Keratinocyte (primary cell): ENCODE results near the gene GSTA5. TPM values are rescaled to one million over a fixed set of nuclear protein-coding genes. Genes with fewer than 3 reads are reported as not detected.

Source experiments
- DNase-seq: peaks from one replicate; pipeline ENCODE4 v3.0.0-alpha.2; 2011; ENCODE audit warnings: low read depth, missing footprints, low spot score
- FAIRE-seq: peaks from 2 replicates; lab custom pipeline; 2011; peaks lifted over from hg19 to GRCh38; lab: Jason Lieb, UNC
- H2AFZ ChIP-seq: 2 replicates; pipeline ENCODE4 v1.6.0; 2012; ENCODE audit warnings: low read length, control low read depth, inconsistent platforms; ENCODE audit not compliant: control insufficient read depth
- H3K27ac ChIP-seq: 2 replicates; pipeline ENCODE4 v1.5.1; 2011; ENCODE audit warnings: low read length; ENCODE audit not compliant: control insufficient read depth, insufficient read depth
- H3K27me3 ChIP-seq: 3 replicates; pipeline ENCODE4 v1.6.0; 2011; ENCODE audit warnings: low read length; ENCODE audit not compliant: control insufficient read depth, insufficient read depth; ENCODE audit errors: extremely low read depth
- H3K36me3 ChIP-seq, 2 experiments: 2 replicates in 1 of 2; 3 replicates in 1 of 2; pipeline ENCODE4 v1.5.1; 2011; ENCODE audit warnings: low read length in 2 of 2, mild to moderate bottlenecking in 1 of 2; ENCODE audit not compliant: control insufficient read depth in 2 of 2, insufficient read depth in 2 of 2; ENCODE audit errors: extremely low read depth in 1 of 2
- H3K4me1 ChIP-seq: 3 replicates; pipeline ENCODE4 v1.5.1; 2011; ENCODE audit warnings: low read length; ENCODE audit not compliant: control insufficient read depth, insufficient read depth; ENCODE audit errors: extremely low read depth
- H3K4me2 ChIP-seq: 3 replicates; pipeline ENCODE4 v1.6.0; 2011; ENCODE audit warnings: low read depth, low read length; ENCODE audit not compliant: control insufficient read depth, insufficient read depth; ENCODE audit errors: extremely low read depth
- H3K4me3 ChIP-seq, 3 experiments: fragments of 200-600 bp in 1 of 3; sonication (generic) in 1 of 3; 2 replicates in 2 of 3; 3 replicates in 1 of 3; pipeline ENCODE4 v1.5.1; 2011 to 2016; ENCODE audit warnings: low read length in 3 of 3, mild to moderate bottlenecking in 3 of 3, control low read depth in 2 of 3, inconsistent platforms in 1 of 3, low read depth in 1 of 3, mixed read lengths in 1 of 3, mixed run types in 1 of 3, moderate library complexity in 1 of 3; ENCODE audit not compliant: control insufficient read depth in 2 of 3, insufficient read depth in 2 of 3; ENCODE audit errors: extremely low read depth in 1 of 3
- H3K79me2 ChIP-seq: 2 replicates; pipeline ENCODE4 v1.6.0; 2012; ENCODE audit warnings: low read length; ENCODE audit not compliant: control insufficient read depth, insufficient read depth
- H3K9ac ChIP-seq: 3 replicates; pipeline ENCODE4 v1.6.0; 2011; ENCODE audit warnings: low read length; ENCODE audit not compliant: control insufficient read depth, insufficient read depth; ENCODE audit errors: extremely low read depth
- H3K9me1 ChIP-seq: 3 replicates; pipeline ENCODE4 v1.6.0; 2011; ENCODE audit warnings: low read length; ENCODE audit not compliant: control insufficient read depth, insufficient read depth; ENCODE audit errors: extremely low read depth
- H3K9me3 ChIP-seq: 2 replicates; pipeline ENCODE4 v1.5.1; 2012; ENCODE audit warnings: low read depth, low read length; ENCODE audit not compliant: control insufficient read depth
- H4K20me1 ChIP-seq: 3 replicates; pipeline ENCODE4 v1.6.0; 2011; ENCODE audit warnings: low read length; ENCODE audit not compliant: control insufficient read depth, insufficient read depth; ENCODE audit errors: extremely low read depth
- EZH2 ChIP-seq: IDR thresholded peaks from one replicate; pipeline ENCODE4 v1.6.1; 2012; ENCODE audit warnings: inconsistent platforms, mild to moderate bottlenecking, low read length, moderate library complexity
- dilution Hi-C: fragments of 300-500 bp; cut with MboI; formaldehyde crosslinking; loops from one replicate; pipeline ENCODE4 v1.7.0; 2020; ENCODE audit warnings: low sequenced_read_pairs; ENCODE audit not compliant: extremely low pct_ligation_motif_present
- polyA plus RNA-seq, 5 experiments: library from polyadenylated mRNA; depleted of rRNA in 3 of 5; stranded (reverse) in 3 of 5; stranded (forward) in 1 of 5; unstranded in 1 of 5; fragments of >200 nt; gene quantifications; 1 replicate in 1 of 5; 2 replicates in 3 of 5; 3 replicates in 1 of 5; pipeline versions ENCODE4 v1.2.1 to v1.2.3, GENCODE V29; 2011 to 2012; ENCODE audit warnings: missing spikeins in 2 of 5, low read depth in 1 of 5, low replicate concordance in 1 of 5
- TF ChIP-seq, protein P1 (sequence below), 3 experiments: IDR thresholded peaks in 1 of 3; conservative IDR thresholded peaks in 1 of 3; optimal IDR thresholded peaks in 1 of 3; 2 replicates in 2 of 3; 3 replicates in 1 of 3; pipeline versions ENCODE3 to v1.5.1; 2011; ENCODE audit warnings: low read length in 3 of 3, mild to moderate bottlenecking in 3 of 3, moderate library complexity in 2 of 3, control low read depth in 1 of 3, inconsistent platforms in 1 of 3; ENCODE audit not compliant: insufficient read depth in 2 of 3; ENCODE audit errors: extremely low read depth in 1 of 3

Gene GSTA5
- polyA plus RNA-seq, 1 donor (not counting 4 experiments of a cell fraction or from before 2014, with no cell fraction given) = not detected

DNA sequence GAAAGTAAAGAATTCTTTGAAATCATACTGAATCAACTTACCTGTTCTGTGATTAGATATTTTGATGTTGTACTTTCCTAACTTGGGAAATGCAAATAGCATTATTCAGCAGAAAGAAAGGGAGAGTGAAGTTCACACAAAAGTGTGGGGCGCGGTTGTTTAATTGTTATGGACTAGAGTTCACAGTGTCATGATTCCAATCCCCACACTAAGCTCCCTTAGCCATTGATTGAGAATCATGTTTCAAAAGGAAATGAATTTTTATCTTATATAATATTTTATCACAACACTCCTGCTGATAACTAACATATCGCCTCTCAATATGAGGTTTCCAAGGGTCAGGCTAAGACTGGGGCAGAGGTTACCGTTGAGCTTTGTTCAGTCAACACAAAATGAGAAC is 3.0 kb upstream of the GSTA5 start:
- no peak for TF ChIP-seq EZH2
- TF ChIP-seq, protein P1, sequence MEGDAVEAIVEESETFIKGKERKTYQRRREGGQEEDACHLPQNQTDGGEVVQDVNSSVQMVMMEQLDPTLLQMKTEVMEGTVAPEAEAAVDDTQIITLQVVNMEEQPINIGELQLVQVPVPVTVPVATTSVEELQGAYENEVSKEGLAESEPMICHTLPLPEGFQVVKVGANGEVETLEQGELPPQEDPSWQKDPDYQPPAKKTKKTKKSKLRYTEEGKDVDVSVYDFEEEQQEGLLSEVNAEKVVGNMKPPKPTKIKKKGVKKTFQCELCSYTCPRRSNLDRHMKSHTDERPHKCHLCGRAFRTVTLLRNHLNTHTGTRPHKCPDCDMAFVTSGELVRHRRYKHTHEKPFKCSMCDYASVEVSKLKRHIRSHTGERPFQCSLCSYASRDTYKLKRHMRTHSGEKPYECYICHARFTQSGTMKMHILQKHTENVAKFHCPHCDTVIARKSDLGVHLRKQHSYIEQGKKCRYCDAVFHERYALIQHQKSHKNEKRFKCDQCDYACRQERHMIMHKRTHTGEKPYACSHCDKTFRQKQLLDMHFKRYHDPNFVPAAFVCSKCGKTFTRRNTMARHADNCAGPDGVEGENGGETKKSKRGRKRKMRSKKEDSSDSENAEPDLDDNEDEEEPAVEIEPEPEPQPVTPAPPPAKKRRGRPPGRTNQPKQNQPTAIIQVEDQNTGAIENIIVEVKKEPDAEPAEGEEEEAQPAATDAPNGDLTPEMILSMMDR (optimal IDR thresholded peaks at IDR 0.05 in 1 of 3, IDR thresholded peaks at IDR 0.05 in 1 of 3, conservative IDR thresholded peaks at IDR 0.05 in 1 of 3; ENCODE audit: extremely low read depth in 1 of 3, insufficient read depth in 2 of 3, low read length in 3 of 3) = no peak
- Histone ChIP-seq H3K27me3 (no peaks in the 10 kb centered on the region), H3K9me3 (no peaks in the 10 kb centered on the region), H2AFZ (no peak overlapping the region), H3K79me2 (no peaks in the 10 kb centered on the region), H3K36me3 (no peaks in the 10 kb centered on the region), H3K4me2 (no peak overlapping the region), H3K4me3 (no peak overlapping the region), H3K9me1 (no peaks in the 10 kb centered on the region), H3K4me1 (no peaks in the 10 kb centered on the region), H3K27ac (no peak overlapping the region), H4K20me1 (no peaks in the 10 kb centered on the region), H3K9ac (no peak overlapping the region)
- DNase-seq (no peak), FAIRE-seq (no peak)
- dilution Hi-C loops = no loop called here

DNA sequence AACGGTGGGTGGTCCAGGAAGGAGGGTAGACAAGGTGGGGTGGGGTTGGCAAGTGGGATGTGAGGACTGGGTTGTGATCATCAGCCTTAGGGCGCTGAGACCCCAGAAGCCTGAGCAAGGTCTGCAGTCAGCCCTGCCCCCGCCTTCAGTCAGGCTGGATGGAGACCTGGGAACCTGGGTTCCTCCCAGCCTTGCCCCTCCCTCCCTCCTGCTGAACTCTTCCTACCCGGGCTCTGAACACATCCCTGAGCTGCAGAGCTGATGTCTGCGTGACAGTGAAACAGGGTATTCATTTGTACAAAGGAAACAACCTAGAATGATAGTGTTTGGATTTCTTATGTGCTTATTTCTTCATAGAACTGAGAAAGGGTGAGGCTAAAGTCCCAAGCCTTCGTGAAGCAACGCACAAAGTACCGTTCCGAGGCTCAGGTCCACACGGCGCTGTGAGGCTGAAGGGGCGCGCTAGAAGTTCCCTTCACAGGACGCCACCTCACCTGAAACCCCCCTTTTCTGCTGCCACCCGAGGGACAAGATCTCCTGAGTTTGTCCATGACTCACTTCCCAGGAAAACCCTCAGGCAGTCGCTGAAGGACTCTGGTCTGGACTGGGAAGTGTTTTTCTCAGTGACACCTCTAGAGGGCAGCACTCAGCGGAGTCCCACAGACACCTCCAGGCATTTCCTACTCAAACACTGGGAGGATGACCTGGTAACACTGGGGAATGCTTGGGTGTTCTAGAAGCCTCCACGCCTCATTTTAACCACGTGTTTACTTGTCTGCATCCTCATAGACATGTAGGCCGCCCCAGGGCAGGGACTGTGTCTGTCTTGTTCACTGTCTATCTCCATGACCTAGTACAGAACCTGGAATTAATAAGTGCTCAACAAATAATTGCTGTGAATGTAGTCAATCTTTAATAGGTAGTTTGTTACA is 1.2 kb downstream of the GSTA5 start:
- peaks cover 7% of the 10 kb centered on the region for H3K27me3 ChIP-seq
- H3K9me3 ChIP-seq = no peaks in the 10 kb centered on the region
- no peaks in the 10 kb centered on the region for H3K36me3 ChIP-seq
- H4K20me1 ChIP-seq = no peaks in the 10 kb centered on the region
- FAIRE-seq (peak; percentile 75), DNase-seq (peak; percentile 53)
- H2AFZ ChIP-seq = no peak overlapping the region
- dilution Hi-C loops = no loop called here
- H3K9ac ChIP-seq = no peak overlapping the region
- no peak overlapping the region for H3K4me3 ChIP-seq
- H3K4me1 ChIP-seq = no peaks in the 10 kb centered on the region
- H3K4me2 ChIP-seq = no peak overlapping the region
- no peaks in the 10 kb centered on the region for H3K79me2 ChIP-seq
- no peak overlapping the region for H3K27ac ChIP-seq
- no peaks in the 10 kb centered on the region for H3K9me1 ChIP-seq
- TF ChIP-seq, protein P1 (optimal IDR thresholded peaks at IDR 0.05 in 1 of 3, IDR thresholded peaks at IDR 0.05 in 1 of 3, conservative IDR thresholded peaks at IDR 0.05 in 1 of 3; ENCODE audit: extremely low read depth in 1 of 3, insufficient read depth in 2 of 3, low read length in 3 of 3) = peak; percentile 55 to 71 (median 65)
- TF ChIP-seq EZH2 = no peak
